Ramos (cell line): ENCODE results near the gene SETBP1.
"Not testable (repeated sequence)": the region's sequence is repeated elsewhere in the genome, so short reads cannot be mapped to it uniquely, and the experiment has no call there.

Experiments
- in situ Hi-C: fragments of 300-500 bp; cut with MboI; formaldehyde crosslinking; loops from one replicate; pipeline ENCODE4 v1.14.3; 2022; ENCODE audit warnings: low sequenced_read_pairs; ENCODE audit not compliant: unreplicated experiment

SETBP1 gene

GRCh38 chr18:44781886-44782285 is 101.2 kb downstream of the SETBP1 start:
- in situ Hi-C loops = no loop called here

GRCh38 chr18:44782617-44783016 is 101.9 kb downstream of the SETBP1 start:
- in situ Hi-C loops = no loop called here

GRCh38 chr18:44783371-44783770 is 102.7 kb downstream of the SETBP1 start:
- in situ Hi-C loops = no loop called here

- in situ Hi-C loops = no loop called here
These were observed 105.6 kb downstream of the SETBP1 start for GRCh38 chr18:44786257-44786656.

GRCh38 chr18:44786688-44787087 is 106.0 kb downstream of the SETBP1 start:
- in situ Hi-C loops = no loop called here

- in situ Hi-C loops = no loop called here
These were observed 107.6 kb downstream of the SETBP1 start for GRCh38 chr18:44788334-44788733.

GRCh38 chr18:44789710-44790109 is 109.0 kb downstream of the SETBP1 start:
- in situ Hi-C loops = no loop called here

- in situ Hi-C loops = no loop called here
These were observed 110.2 kb downstream of the SETBP1 start for GRCh38 chr18:44790860-44791259.

GRCh38 chr18:44791520-44791919 is 110.8 kb downstream of the SETBP1 start:
- in situ Hi-C loops = no loop called here

- in situ Hi-C loops = no loop called here
These were observed 111.9 kb downstream of the SETBP1 start for GRCh38 chr18:44792456-44793061.

GRCh38 chr18:44793194-44793593 is 112.5 kb downstream of the SETBP1 start:
- in situ Hi-C loops = no loop called here

- in situ Hi-C loops = no loop called here
These were observed 113.0 kb downstream of the SETBP1 start for GRCh38 chr18:44793685-44794084.

- in situ Hi-C loops = no loop called here
These were observed 114.6 kb downstream of the SETBP1 start for GRCh38 chr18:44795241-44795640.

- in situ Hi-C loops = no loop called here
These were observed 116.0 kb downstream of the SETBP1 start for GRCh38 chr18:44796429-44797428.

- in situ Hi-C loops = no loop called here
These were observed 117.9 kb downstream of the SETBP1 start for GRCh38 chr18:44798433-44799048.

GRCh38 chr18:44799382-44799906 is 118.8 kb downstream of the SETBP1 start:
- in situ Hi-C loops = no loop called here

GRCh38 chr18:44799907-44800421 is 119.3 kb downstream of the SETBP1 start:
- in situ Hi-C loops = no loop called here

- in situ Hi-C loops = not testable (repeated sequence)
These were observed 120.1 kb downstream of the SETBP1 start for GRCh38 chr18:44800766-44801165.

- in situ Hi-C loops = no loop called here
These were observed 121.1 kb downstream of the SETBP1 start for GRCh38 chr18:44801781-44802180.

GRCh38 chr18:44802508-44802907 is 121.8 kb downstream of the SETBP1 start:
- in situ Hi-C loops = no loop called here
